DMS 273 treated with DMSO at 0.1 percent for 48 hours (cell line): ENCODE measurements around the gene GIMAP6.
A peak's percentile ranks its signal among the peaks of the same experiment; 100 is the strongest.
"Not testable (repeated sequence)": the region's sequence is repeated elsewhere in the genome, so short reads cannot be mapped to it uniquely, and the experiment has no call there.

Experiments
- DNase-seq: peaks from one replicate; lab custom pipeline; 2025; lab: John Stamatoyannopoulos, UW

GIMAP6 gene

DNA sequence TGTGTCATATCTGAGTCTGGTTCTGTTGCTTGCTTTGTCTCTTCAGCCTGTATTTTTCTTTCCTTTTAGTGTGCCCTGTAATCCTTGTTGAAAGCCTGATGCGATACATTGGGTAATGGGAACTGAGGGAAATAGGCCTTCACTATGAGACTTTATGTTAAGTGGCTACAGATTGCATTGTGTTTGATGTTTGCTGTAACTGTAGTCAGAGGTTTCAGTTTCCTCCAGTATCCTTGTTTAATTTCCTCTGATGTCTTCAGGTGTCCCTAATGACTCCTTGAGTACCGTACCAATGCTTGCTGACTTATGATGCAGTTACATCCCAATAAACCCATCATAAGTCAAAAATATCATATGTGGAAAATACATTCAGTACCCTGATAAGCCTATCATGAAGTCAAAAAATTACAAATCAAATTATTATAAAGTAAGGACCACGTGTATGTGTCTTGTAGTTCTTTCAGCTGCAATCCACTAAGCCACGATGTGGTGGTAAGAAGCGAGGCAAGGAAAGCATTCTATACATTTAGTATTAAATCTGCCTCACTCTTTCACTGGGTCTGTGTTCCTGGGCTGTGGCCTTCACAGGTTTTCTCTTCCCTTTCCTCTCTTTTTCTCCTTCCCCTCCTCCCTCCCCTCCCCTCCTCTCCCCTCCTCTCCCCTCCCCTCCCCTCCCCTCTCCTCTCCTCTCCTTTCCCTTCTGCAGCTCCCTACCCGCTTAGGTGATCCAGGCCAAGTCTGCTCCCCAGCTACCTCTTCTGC, 13.3 kb upstream of the GIMAP6 start:
- no peak for DNase-seq

DNA sequence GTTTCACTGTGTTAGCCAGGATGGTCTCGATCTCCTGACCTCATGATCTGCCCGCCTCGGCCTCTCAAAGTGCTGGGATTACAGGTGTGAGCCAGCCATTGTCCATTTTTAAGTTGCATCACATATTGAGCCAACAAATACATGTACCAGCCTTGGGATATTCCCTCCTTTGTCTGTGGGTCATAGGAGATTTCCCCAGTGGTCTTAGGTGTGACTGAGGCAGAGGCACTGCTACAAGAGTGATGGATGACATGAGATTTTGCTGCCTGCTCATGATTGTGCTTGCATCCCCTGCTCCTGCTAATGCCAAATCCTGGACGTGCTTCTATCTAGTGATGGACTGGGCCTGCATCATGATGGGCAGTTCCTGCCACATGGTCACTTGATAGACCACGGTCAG, 10.7 kb upstream of the GIMAP6 start:
- DNase-seq, result no peak

DNA sequence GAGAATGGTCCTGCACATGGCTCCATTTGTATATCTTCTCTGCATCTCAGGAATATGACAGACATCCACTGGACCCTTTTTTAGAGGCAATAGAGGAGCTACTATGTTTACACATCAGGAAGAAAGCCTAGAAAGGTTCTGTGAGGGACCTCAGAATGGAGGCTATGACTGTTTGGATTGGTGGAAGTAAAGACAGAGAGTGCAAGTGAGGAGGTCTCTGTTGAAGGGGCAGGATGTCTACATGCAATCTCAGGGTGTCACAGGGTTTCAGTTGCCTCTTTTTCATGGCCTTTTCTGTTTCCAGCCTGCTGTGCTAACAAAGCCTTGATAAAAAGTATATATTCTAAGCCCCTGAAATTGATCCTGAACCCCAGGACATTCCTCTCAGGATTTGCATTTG, 9.7 kb upstream of the GIMAP6 start:
- no peak for DNase-seq

DNA sequence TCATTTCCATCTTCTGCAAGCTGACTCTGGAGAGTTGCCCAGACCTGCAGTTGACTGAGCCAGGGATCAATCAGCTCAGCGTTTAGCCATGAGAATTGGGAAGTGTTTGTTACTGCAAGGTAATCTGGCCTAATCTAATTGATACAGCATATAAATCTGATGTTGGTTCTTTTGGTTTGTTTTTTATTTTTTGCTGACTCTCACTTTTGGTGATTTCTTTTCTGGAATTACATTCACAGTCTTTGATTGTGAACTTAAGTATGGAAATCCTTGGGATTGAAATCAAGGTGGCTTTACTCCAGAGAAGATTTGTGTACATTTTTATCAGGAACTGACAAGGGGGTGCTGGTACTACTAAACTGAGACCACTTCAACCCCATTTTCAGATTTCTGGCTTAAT, 1.7 kb upstream of the GIMAP6 start:
- DNase-seq, result no peak

GRCh38 chr7:150631084-150631826, 930 bp downstream of the GIMAP6 start:
- DNase-seq, result no peak

GRCh38 chr7:150629347-150629746, 2.8 kb downstream of the GIMAP6 start:
- DNase-seq, result no peak

GRCh38 chr7:150627959-150628358, 4.2 kb downstream of the GIMAP6 start:
- no peak for DNase-seq

DNA sequence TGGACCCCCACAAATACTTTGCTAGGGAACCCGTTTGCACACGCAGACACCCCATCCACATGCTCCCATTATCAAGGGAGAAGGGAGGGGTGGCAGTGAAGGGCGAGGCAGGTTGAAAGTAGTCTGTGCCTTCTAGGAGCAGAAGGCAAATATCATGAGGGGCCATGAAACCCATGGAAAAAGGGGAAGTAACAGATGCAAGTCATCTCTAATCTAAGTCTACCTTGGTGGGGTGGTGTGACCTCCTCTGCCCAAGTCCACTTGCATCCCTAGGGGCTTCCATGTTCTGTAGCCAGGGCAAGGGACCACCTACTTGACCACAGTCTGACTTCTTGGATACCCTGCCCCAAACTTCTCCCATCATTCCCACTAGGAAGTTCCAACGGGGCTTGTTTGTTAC, 5.5 kb downstream of the GIMAP6 start:
- no peak for DNase-seq

DNA sequence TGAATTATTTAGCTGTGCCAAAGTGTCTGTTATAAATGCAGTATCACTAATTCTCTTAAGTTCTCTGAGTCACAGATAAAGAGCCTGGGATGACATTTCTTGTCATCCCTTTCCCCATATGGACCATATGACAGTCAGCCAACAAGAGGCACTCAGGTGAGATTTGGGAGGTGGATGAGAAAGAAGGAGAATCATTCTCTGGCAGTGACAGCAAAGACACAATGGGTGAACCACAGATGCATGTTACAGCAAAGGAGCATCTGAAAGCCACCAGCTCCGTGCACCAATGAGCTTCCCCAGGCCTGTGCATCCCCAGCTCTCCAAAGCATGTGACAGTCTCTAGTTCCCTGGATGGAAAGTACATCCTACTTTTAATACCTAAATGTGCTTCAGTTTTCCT, 10.8 kb downstream of the GIMAP6 start:
- DNase-seq, result no peak

DNA sequence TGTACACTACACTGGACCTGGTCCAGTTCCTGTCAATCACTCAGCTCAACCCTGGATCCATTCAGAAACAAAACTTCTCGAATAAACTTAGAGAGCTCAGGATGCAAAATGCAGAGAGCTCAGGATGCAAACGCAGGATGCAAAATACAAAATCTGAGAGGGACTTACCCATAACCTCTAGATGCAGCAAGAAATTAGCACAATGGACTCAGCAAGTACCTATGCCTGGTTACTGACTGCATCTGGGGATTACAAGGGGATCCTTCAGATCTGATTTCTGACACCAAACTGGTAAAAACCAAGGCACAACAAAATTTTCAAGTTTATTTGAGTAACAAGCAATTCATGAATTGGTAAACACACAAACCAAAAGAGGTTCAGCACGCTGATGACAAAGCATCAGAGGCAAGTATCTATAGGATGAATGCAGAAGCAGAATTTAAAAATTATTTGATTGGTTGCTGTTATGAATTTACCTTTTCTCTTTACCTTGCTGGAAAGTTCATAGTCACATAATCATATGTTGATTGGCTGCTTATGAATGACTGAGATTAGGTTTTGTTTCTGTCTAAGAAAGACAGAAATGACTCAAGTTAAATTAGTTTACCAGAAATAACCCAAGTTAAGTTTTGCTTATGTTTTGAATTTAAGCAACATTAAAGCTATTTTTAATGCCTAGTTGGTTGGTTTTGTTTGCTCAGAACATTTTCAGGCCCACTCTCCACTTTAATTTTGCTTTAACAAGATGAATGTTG, 11.4 kb downstream of the GIMAP6 start:
- no peak for DNase-seq

GRCh38 chr7:150620061-150620460, 12.1 kb downstream of the GIMAP6 start:
- DNase-seq, result no peak

- DNase-seq, result peak; percentile 61
Measured at GRCh38 chr7:150615221-150615755, 16.9 kb downstream of the GIMAP6 start.

DNA sequence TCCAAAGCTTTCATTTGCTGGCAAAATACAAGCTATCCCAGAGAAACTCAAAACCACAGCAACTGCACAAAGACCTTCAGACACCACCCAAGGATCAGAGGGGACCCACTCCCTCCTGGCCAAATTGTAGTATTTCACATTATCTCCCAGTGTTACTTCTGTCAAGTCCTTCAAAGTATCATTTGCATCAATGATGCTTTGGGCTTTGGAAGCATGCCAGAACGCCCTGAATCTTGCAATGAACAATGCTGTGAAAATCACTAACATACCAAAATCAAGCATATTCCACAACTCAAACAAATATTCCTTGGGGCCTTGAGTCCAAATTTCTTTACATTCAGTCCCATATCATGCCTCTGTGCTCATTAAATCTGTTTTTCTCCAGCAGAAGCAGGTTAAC, 17.8 kb downstream of the GIMAP6 start:
- DNase-seq, result not testable (repeated sequence)

DNA sequence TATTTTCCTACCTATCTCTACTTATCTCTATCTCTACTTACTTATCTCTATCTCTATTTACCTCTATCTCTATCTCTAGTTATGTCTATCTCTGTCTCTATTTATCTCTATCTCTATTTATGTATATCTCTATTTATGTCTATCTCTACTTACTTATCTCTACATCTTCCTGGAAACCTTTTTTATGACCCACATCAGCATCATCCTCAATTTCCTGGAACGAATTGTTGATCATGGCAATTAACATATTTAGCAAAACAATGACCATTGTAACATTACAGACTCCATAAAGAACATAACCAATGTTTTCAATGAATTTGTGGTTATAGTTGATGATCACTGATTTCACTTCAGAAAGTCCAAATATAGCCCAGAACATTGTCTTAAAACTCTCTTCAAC, 18.3 kb downstream of the GIMAP6 start:
- DNase-seq, result no peak

DNA sequence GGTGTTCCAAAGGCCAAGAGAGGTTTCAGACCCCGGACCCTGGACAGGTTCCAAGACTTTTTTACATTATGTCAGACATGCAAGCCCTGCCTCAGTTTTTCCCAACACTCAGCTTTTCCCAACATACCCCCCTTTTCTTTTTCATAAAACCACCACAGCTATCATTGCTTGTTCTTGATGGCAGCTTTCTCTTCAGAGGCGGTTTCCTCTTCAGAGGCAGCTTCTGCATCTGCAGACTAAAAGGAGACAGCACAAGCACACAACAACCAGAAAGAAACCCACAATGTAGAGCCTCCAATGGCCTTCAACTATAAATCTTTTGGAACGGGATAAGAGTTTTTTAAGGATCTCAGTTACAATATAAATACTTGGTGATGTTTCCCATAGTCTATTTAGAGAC, 19.3 kb downstream of the GIMAP6 start:
- no peak for DNase-seq

GRCh38 chr7:150610233-150610632, 22.0 kb downstream of the GIMAP6 start:
- DNase-seq, result no peak

- DNase-seq, result not testable (repeated sequence)
Measured at GRCh38 chr7:150603600-150603999, 28.6 kb downstream of the GIMAP6 start.

- no peak for DNase-seq
Measured at GRCh38 chr7:150595361-150595760, 36.8 kb downstream of the GIMAP6 start.

GRCh38 chr7:150594805-150595204, 37.4 kb downstream of the GIMAP6 start:
- DNase-seq, result no peak

DNA sequence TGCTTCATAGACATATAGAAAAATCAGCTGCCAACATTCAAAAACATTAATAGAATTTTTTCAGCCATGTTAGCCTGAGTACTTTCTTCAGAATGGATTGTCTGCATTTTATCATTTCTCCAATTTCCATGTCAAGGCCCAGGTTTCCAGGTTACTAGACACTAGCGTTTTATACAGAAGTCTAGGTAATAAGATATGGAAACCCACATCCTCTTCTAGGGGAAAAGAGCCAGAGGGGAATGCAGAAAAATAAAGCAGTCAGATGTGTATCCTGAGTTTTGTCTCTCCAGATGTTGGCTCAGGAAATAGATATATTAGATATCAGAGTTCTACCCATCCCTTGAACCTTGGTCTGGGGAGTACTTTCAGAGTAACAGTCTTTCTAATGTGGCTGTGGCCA, 44.6 kb downstream of the GIMAP6 start:
- DNase-seq, result no peak

- DNase-seq, result no peak
Measured at GRCh38 chr7:150586785-150587152, 45.4 kb downstream of the GIMAP6 start.

DNA sequence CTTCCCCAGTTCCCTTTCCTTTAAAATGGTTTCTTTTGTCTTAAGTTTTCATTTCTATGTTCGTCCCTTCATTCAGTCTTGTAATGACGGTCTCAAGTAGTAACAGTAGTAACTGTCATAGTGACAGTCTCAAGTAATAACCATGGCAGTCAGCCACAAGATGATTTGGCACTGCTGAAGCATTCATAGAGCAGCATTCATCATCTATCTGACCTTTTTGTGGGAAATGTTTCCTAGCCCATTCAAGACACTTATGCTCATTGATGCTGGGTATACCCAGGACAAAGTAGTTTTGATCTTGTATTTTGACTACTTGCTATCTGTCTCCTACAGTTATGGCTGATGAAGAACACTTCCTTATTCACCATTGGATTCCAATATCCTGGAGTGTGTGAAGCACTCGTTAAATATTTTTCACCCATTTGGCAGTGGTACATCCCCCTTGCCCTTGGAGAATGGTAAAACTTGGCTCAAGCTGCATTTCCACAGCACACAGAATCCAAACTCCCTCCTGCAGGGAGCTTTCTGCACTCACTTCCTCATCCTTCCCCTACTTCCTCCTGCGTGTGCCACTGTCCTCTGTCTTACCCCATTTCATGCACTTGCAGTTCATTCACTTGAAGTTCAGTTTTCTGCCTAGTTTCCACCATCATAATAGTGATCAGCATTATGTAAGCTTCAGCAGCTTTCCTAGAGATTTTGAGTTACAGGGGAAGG, 46.0 kb downstream of the GIMAP6 start:
- DNase-seq, result no peak
